ENCODE data around the gene DDR1.
A peak's percentile ranks its signal among the peaks of the same experiment; 100 is the strongest.
"Not testable (repeated sequence)": the region's sequence is repeated elsewhere in the genome, so short reads cannot be mapped to it uniquely, and the experiment has no call there.

The DDR1 gene

GRCh38 chr6:30894935-30895334, 10.6 kb downstream of the DDR1 start:
- DNase-seq: no peak

GRCh38 chr6:30895343-30895742, 11.0 kb downstream of the DDR1 start:
- no peak for DNase-seq

- DNase-seq: no peak
Measured at GRCh38 chr6:30896541-30896940, 12.2 kb downstream of the DDR1 start.

- no peak for DNase-seq
Measured at GRCh38 chr6:30897882-30898281, 13.6 kb downstream of the DDR1 start.

GRCh38 chr6:30898750-30899360, 14.5 kb downstream of the DDR1 start:
- no peak for DNase-seq

GRCh38 chr6:30900863-30901417, 16.6 kb downstream of the DDR1 start:
- no peak for DNase-seq

GRCh38 chr6:30901436-30901835, 17.1 kb downstream of the DDR1 start:
- no peak for DNase-seq

- DNase-seq: not testable (repeated sequence)
Measured at GRCh38 chr6:30902196-30902595, 17.9 kb downstream of the DDR1 start.

GRCh38 chr6:30902709-30903108, 18.4 kb downstream of the DDR1 start:
- no peak for DNase-seq

- DNase-seq: no peak
Measured at GRCh38 chr6:30903236-30903635, 18.9 kb downstream of the DDR1 start.

GRCh38 chr6:30907290-30907757, 23.0 kb downstream of the DDR1 start:
- DNase-seq: not testable (repeated sequence)

GRCh38 chr6:30907758-30908591, 23.7 kb downstream of the DDR1 start, which contains the start of gene GTF2H4:
Gene GTF2H4, plus strand, starts transcription at chr6:30908207.
- peak; percentile 92 for DNase-seq

- DNase-seq: no peak
Measured at GRCh38 chr6:30908700-30909099, 24.4 kb downstream of the DDR1 start.

GRCh38 chr6:30910473-30910872, 26.2 kb downstream of the DDR1 start:
- not testable (repeated sequence) for DNase-seq

- no peak for DNase-seq
Measured at GRCh38 chr6:30912746-30913520, 28.6 kb downstream of the DDR1 start.

GRCh38 chr6:30913721-30914075, 29.4 kb downstream of the DDR1 start:
- no peak for DNase-seq

- peak; percentile 80 for DNase-seq
Measured at GRCh38 chr6:30914076-30914853, 29.9 kb downstream of the DDR1 start, which contains the start of gene VARS2. Gene VARS2, plus strand, starts transcription at chr6:30914238. Its CDS starts 599 bp downstream, at chr6:30914837.

GRCh38 chr6:30914854-30915590, 30.7 kb downstream of the DDR1 start:
- no peak for DNase-seq

GRCh38 chr6:30915591-30915946, 31.2 kb downstream of the DDR1 start:
- no peak for DNase-seq

- no peak for DNase-seq
Measured at GRCh38 chr6:30917041-30917440, 32.7 kb downstream of the DDR1 start.

- no peak for DNase-seq
Measured at GRCh38 chr6:30917487-30917886, 33.2 kb downstream of the DDR1 start.

GRCh38 chr6:30918670-30919069, 34.4 kb downstream of the DDR1 start:
- no peak for DNase-seq
